Subcutaneous adipose tissue (tissue), 4 donors: ENCODE data around the gene PMVK. TPM values are rescaled to one million over a fixed set of nuclear protein-coding genes. Genes with fewer than 3 reads are reported as not detected.

Experiments used
- total RNA-seq, 4 donors: library from RNA; depleted of rRNA; stranded (reverse); fragments of >200 nt; gene quantifications; one replicate each; pipeline ENCODE4 v1.1.0, GENCODE V29; 2016
- TF ChIP-seq, protein P1 (sequence below): fragments of 450-650 bp; IDR thresholded peaks from one replicate; pipeline ENCODE4 v1.5.1; 2016; ENCODE audit warnings: low read depth, mild to moderate bottlenecking, control low read depth, antibody characterized with exemption, moderate library complexity

The PMVK gene
- total RNA-seq, 4 donors from 2014 or later: 11.6 to 22.4 (median 14.4) TPM

DNA sequence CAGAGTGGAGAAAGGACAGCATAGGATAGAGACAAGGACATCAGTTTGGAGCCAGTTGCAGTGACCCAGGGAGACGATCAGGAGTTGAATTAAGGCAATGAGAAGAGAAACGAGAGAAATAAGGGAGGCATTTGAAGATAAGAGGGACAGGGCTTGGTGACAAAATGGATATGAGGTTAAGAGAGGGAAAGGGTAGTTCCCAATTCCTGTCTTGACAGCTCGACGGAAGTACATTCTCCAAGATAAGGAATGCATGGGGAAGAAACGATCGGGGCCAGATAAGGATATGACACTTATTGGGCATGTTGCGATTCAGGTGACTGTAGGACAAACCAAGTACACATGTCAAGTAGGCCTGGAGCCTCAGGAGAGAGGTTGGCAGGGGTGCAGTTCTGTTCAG lies 47.8 kb downstream of the PMVK start:
- TF ChIP-seq, protein P1, sequence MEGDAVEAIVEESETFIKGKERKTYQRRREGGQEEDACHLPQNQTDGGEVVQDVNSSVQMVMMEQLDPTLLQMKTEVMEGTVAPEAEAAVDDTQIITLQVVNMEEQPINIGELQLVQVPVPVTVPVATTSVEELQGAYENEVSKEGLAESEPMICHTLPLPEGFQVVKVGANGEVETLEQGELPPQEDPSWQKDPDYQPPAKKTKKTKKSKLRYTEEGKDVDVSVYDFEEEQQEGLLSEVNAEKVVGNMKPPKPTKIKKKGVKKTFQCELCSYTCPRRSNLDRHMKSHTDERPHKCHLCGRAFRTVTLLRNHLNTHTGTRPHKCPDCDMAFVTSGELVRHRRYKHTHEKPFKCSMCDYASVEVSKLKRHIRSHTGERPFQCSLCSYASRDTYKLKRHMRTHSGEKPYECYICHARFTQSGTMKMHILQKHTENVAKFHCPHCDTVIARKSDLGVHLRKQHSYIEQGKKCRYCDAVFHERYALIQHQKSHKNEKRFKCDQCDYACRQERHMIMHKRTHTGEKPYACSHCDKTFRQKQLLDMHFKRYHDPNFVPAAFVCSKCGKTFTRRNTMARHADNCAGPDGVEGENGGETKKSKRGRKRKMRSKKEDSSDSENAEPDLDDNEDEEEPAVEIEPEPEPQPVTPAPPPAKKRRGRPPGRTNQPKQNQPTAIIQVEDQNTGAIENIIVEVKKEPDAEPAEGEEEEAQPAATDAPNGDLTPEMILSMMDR: no peak

DNA sequence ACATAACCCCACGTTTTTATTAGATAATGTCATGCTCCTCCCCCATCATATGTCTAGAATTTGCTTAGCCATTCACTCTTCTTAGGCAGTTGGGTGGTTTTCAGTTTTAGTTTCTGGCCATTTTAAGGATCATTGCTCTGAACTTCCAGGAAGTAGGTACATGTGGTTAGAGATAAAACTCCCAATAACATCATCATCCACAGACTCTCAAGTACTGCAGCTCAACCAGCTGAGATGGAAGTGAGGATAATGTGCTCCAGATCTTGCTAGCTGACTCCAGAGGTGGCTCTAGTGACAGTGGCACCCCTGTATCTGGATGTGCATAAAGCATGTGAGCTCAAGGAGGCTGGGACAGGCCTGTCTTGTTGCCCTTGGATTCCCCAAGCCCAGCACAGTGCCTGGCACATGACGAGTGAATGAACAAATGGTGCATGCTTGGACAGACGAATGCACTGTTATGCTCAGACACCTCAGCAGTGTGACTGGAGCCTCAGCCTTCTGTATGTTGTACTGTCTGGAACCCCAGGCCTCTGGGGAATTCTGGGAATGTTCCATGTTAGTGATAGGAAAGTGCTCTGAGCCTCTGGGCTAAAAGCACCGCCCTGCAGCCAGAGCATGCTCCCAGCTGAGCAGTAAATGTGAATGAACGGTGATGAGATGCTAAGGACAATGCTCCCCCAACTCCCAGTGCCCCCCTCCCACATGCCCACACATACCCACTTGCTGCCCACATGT lies 50.1 kb downstream of the PMVK start:
- TF ChIP-seq, protein P1: no peak

DNA sequence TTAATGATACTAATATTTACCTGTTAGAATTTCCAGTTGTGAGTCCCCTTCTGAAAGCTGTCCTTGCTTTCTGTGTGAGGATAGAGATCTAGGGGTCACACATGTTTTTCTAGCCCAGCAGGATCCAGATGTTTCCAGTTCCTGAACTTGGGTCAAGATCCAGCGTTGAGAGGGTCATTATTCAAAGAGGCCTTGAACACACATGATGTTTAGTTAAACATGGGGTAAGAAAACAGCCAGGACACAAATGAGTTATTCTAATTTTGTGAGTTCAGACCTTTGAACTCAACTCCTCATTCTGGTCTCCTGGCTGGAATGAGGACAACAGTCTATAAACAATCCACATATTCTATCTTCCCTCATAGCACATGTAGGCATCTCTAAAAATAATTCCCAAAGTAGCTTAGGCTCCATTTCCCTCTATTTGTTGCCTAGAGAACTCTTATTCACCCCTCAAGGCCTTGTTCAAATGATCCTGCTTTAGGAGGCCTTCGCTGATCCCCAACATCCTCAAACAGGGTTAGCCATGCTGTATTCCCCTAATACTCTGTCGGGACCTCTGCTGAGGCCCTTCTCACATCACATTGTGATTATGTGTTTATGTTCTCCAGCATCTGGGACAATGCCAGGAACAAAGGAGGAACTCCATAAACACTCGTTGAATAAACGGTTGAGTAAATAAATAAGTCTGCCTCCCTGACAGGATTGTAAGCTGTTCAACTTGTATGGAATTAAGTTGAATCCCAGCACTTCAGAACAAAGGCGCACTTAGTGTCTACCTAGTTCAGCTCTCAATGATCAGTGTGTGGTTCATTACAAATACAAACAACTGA lies 51.4 kb downstream of the PMVK start:
- TF ChIP-seq, protein P1: no peak

DNA sequence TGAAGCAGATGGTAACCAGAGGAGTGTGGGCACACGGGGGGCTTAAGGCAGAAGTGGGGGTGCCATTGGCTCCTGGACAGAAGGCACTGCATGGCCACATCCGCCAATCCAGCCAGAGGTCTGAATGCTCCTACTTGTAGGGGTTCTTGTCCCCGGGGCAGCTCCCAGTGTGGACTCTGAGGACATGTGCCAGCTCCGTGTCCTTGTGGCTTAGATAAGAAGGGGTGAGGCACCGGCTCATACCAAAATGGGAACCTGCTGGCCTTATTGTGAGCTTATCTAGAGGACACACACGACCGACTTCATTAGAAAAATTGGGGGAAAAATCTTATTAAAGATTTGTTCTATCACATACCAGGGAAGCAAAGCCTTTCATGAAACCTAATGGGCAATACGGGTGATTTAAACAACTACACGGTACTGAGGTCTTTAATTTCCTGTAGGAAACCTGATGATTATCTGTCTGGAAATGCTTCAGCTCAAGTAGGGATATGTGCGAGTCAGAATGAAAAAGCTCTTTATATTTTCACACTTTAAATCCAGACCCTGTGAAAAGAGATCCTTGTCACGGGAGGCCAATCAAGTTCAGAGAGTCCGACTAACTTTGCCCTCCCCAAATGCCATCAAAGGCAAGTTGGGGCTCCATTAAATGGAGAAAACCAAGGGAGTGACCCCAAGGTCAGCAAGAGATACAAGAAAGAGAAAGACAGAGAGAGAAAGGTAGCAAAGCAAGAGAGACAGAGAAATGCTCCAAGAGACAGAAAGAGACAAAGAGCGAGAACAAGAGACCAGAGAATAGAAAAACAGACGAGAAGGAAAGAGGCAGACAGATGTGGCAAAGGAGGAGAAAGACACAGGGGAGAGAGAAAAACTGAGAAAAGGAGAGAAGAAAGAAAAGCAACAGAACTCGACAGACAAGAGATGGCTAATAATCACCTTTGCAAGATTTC lies 52.3 kb downstream of the PMVK start:
- TF ChIP-seq, protein P1: no peak

DNA sequence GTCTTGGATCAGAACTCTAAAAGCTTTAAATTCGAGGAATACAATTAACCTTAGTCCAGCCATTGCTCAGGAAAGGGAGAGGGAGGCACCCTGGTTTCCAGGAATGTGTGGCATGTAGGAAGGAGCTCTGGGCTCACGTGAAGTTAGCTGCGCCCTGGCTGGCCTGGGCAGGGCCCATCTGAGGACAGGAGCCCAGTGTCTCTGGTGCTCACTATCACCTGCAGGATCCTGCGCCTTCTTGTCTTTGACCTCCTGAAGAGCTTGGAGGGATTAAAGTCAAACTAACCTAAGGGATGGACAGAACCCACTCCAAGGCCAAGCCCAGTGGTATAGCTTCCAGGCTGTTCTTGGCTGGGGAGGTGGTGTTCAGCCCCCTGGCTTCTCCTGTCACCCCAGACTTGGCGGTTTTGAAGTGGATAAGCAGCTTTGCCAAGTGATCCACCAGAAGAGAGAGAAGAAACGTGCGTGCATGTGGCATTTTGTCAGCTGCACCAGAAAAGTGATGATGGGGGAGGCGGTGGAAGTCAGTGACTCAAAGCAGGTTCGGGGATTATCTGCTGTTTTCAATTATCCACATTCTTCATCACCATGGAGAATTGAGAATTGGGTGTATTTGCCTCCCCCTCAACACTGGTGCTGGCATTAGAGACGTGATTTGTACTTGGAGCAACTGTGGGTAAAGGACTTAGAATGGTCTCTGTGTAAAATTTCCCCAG lies 54.5 kb downstream of the PMVK start:
- TF ChIP-seq, protein P1: no peak

- TF ChIP-seq, protein P1: no peak
Observed at GRCh38 chr1:154880671-154881070, 55.8 kb downstream of the PMVK start.
